NT2/D1 (cell line): ENCODE results near the gene HOXD4.

Experiments
- SUZ12 ChIP-seq: IDR thresholded peaks from 2 replicates; pipeline ENCODE4 v1.6.1; 2011; ENCODE audit not compliant: insufficient read length, insufficient read depth; ENCODE audit errors: extremely low read depth
- ZNF274 ChIP-seq: IDR thresholded peaks from 2 replicates; pipeline ENCODE4 v1.6.1; 2011; ENCODE audit warnings: mild to moderate bottlenecking, low read depth, low read length

DNA sequence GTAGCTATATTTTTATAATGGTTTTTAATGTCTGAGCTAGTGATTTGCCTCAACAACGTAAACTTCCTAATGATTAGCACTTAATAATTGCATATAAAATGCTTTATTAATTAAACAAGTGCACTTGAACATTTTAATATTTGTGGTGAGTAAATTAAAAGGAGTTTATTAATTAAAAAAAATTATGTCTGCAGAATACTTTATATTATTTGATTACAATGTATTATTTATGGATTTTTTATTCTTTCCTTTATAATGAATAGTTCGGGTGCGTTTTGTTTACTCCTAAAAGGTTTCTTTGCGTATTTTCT, 19.5 kb upstream of the HOXD4 start:
- TF ChIP-seq ZNF274: no peak
- TF ChIP-seq SUZ12: no peak
